HG02798 (cell line): Measurements from ENCODE around the gene NUF2.
"Not testable (repeated sequence)": the region's sequence is repeated elsewhere in the genome, so short reads cannot be mapped to it uniquely, and the experiment has no call there.

ENCODE experiments used
- ATAC-seq: cut with Tn5 transposase; IDR thresholded peaks from one replicate; pipeline ENCODE4 v1.9.1; 2021; ENCODE audit warnings: mild to moderate bottlenecking; ENCODE audit not compliant: unreplicated experiment, poor library complexity

The NUF2 gene

DNA sequence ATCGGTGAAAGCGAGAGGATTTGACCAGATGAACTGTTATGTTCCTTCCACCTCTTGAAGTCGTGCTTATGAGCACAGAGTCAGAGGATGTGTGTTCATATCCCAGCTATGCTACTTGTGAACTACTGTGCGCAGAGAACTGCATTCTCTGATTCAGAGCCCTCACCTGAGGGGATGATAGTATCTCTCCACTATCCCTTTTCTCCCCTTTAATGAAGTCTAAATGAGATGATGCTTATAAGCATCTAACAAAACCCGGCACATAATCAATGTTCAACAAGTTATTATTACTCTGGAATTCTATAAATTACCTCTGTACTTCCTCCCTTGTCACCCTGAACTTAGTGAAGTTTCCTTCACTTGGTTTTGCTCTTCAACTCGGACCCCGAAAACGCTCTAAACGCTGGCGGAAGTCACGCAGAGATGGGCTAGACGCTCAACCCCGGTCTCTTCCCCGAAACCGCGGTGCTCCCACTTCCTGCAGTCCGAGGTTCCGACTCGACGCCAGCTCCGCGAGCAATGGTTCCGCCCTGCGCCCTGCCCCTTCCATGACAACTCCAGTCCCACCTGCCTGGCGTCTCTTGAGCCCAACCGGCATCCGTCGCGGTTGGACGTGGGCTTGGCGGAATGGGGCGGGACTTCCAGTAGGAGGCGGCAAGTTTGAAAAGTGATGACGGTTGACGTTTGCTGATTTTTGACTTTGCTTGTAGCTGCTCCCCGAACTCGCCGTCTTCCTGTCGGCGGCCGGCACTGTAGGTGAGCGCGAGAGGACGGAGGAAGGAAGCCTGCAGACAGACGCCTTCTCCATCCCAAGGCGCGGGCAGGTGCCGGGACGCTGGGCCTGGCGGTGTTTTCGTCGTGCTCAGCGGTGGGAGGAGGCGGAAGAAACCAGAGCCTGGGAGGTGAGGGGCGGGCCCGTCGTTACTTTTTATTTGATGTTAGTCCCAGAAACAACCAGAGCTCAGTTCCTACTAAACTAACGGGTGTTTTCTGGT, at the start of gene NUF2:
Gene NUF2 (plus strand): TSS at position 644 of the 995 bp plus-strand sequence. CDS start 4,098 bp downstream, outside the sequence.
- ATAC-seq: peak; percentile 98

DNA sequence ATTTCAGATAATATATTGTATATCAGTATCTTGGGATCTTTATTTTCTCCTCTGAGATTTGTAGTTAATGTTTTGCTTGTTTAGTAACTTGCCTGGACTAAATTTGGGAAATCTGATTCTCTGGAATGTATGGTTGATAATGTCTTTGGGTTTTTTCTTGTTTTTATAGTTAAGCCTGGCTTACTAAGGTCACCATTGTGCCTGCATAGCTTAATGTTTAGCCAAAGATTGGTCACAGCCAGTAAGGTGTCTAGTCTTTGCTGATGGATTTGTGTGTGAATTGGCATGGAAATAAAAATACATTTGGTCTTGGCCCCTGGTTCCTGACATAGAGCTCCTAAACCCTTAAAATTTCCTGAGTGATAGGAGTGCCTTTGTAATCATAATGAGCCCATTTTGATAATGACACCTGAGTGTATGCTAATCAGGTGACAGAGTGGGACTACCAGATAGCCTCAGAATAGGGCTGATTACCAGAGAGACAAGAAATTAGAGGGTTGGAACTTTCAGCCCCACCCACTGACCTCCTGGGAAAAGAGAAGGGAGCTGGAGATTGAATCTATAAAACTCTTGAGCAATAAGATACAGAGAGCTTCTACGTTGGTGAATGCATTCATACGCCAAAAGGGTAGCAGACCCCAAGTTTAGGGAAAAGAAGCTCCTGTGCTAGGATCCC, 47.9 kb upstream of the NUF2 start:
- ATAC-seq: no peak

DNA sequence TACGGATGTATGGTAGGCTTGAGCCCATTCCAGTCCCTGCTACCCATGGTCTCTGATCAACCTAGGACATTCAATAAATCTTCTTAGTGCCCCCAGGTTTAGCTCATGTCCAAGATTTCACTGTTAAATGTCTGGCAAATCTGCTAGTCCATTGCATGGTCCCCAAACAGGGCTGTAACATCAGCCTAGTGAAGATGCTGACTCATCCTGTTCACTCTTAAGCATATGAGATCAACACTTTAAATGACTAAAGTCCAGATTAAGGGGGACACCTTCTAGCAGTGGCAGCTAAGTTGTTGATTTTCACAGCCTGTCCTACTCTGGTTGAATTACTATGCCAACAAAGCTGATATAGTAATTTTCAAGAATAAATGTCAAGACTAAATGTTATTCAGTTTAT, 46.5 kb upstream of the NUF2 start:
- ATAC-seq: no peak

DNA sequence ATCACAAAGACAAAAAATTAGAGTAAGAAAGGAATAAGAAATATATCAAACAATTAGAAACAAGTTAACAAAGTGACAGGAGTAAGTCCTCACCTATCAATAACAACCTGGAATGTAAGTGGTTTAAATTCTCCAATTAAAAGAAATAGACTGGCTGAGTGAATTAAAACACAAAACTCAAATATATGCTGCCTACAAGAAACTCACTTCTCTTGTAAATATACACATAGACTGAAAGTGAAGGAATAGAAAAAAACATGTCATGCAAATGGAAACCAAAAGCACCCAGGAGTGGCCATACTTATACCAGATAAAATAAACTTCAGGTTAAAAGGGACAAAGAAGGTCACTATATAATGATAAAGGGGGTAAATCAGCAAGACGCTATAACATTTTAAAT, 43.2 kb upstream of the NUF2 start:
- ATAC-seq: no peak

DNA sequence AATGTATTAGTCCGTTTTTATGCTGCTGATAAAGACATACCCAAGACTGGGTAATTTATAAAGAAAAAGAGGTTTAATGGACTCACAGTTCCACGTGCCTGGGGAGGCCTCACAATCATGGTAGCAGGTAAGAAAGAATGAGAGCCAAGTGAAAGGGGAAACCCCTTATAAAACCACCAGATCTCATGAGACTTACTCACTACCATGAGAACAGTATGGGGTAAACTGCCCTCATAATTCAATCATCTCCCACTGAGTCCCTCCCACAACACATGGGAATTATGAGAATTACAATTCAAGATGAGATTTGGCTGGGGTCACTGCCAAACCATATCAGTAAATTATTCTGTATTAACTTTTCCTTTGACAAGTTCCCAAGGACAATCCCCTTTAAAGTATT, 36.9 kb upstream of the NUF2 start:
- ATAC-seq: not testable (repeated sequence)

DNA sequence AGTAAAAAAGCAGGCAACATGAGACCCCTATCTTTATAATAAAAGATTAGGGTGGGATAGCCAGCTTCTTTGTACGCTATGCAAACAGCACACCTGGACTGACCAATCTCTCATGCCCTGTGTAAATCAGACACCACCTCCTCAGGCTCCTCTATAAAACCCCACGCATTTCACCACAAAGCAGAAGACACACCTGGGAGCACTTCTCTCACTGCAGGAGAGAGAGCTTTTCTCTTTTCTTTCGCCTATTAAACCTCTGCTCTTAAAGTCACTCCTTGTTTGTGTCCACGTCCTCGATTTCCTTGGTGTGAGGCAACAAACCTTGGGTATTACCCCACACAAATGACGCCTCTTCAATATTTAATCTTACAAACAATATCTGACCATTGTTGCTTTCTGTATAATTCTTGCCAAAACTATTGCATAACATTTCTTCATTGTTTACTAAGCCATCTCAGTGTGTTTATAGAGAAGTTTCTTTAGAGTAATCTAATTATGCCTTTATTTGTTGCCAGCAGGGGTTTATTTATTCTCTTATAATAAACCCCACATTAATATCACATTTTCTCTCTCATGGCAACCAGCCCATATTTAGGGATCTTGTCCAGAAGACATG, 31.6 kb upstream of the NUF2 start:
- ATAC-seq: no peak

DNA sequence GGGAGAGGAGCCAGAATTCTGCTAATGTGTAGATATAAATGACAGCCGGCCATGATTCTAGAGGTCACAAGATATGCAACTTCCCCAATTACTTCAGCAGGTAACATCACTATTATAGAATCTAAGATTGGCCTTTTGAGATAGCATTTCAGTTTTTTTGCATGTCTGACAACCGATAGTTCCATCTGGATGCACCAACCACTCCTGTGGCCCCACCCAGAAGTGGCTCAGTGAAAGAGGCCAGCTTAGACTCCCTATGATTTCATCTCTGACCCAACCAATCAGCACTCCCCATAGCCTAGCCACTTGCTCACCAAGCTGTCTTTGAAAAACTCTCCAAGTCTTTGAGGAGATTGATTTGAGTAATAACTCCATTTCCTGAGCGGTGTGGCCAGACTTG, 30.3 kb upstream of the NUF2 start:
- no peak for ATAC-seq

DNA sequence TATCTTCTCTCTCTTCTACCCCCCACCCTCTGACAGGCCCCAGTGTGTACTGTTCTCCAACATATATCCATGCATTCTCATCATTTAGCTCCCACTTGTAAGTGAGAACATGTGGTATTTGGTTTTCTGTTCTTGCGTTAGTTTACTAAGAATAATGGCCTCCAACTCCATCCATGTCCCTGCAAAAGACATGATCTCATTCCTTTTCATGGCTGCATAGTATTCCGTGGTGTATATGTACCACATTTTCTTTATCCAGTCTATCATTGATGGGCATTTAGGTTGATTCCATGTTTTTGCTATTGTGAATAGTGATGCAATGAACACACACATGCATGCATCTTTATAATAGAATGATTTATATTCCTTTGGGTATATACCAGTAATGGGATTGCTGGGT, 29.6 kb upstream of the NUF2 start:
- not testable (repeated sequence) for ATAC-seq

DNA sequence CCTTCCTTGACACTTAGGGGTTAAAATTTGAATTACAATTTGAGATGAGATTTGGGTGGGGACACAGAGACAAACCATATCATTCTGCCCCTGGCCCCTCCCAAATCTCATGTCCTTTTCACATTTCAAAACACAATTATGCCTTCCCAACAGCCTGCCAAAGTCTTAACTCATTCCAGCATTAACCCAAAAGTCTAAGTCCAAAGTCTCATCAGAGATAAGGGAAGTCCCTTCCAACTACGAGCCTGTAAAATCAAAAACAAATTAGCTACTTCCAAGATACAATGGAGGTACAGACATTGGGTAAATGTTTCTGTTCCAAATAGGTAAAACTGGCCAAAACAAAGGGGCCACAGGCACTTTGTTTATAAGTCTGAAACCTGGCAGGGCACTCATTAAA, 28.3 kb upstream of the NUF2 start:
- ATAC-seq: not testable (repeated sequence)

DNA sequence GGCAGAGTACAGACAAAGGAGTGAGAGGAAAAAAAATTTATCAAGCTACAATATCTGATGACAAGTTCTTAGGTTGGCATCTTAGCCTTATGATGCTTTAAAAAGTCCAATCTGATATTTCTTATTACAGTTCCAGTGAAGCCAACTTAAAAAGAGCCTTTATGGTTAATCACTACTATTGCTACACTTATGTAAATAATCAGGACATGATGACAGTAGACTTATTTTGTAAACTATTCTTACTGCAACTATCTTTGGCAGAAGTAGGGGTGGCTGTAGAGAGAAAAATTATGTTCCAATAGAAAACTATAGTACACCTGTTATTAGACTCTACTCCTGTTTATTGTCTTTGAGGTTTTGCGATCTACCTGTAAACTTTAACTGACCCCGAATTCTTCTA, 25.8 kb upstream of the NUF2 start:
- no peak for ATAC-seq

DNA sequence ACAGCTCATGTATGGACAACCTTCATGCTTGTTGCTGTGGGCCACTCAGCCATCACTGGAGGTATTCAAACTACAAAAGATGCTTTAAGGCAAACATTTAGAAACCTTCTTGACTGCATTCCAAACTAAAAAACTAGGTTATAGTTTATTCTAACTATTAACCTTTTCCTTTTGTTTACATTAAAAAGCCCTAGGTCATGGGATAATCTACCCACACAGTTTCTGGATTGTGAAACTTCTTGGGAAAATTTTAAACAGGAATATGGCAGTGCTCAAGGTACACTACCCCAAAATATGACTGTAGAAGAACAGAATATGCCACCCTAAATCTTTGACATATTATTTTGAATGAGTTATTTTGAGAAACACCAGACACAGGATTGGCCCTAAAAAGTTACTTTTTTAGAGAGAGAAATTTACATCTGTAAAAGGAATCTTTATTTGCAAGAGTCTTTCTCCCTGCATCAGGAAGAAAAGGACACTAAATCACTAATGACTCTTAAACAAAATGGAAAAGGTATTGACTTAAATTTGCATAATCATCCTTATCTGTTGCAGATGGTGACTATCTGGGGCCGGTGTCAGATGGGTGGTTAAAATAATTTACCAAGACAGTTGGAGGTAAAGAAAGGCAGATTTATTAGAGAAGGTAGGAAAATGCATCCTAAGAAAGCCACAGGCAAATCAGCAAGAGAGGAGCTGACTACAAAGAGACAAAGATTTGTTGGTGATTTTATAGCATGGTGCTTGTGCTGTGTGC, 25.1 kb upstream of the NUF2 start:
- no peak for ATAC-seq

DNA sequence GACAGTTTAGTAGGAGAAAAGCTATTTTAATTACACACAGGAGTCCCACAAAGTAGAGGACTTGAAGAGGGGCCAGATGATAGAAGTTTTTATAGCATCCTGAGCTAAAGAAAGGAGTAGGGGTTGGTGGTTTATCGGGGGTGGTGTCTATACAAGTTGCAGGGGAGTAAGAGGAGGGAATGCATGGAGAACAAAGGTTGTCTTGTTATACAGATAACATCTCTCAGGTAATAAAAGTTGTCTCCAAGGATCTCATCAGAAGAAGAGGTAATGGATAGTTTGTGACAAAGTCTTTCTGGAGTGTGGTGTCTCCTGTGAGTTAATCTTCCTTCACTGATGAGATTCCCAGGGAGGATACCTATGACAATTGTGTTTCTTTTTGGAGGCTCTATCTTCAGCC, 23.4 kb upstream of the NUF2 start:
- no peak for ATAC-seq

DNA sequence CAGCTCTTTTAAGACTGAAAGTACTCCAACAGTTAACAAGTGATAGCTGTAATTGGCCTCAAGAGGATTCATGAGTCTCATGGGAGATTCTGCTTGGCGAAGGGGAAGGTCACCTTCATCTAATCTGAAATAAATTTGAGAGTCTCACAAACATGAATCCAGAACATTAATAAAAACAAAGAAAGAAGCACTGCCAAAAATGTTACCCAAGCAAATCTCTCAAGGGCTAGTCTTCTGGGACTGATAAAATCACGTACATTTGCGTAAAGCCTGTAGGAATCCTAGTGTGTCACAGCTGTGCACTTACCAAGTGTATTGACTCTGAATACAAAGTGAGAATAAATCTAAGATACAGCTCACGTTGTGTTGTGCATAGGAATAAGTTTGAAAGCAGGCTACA, 21.2 kb upstream of the NUF2 start:
- ATAC-seq: no peak

DNA sequence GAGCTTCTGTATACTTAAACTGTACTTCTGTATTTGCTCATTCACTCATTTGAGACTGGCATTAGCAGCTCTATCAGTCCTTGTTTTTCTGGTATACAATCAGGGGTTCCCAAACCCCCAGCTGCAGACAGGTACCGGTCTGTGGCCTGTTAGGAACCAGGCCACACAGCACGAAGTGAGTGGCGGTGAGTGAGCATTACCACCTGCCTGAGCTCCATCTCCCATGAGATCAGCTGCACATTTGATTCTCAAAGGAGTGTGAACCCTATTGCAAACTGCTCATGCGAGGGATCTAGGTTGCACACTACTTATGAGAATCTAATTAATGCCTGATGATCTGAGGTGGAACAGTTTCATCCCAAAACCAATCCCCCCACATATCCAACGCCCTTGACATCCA, 18.2 kb upstream of the NUF2 start:
- ATAC-seq: no peak

DNA sequence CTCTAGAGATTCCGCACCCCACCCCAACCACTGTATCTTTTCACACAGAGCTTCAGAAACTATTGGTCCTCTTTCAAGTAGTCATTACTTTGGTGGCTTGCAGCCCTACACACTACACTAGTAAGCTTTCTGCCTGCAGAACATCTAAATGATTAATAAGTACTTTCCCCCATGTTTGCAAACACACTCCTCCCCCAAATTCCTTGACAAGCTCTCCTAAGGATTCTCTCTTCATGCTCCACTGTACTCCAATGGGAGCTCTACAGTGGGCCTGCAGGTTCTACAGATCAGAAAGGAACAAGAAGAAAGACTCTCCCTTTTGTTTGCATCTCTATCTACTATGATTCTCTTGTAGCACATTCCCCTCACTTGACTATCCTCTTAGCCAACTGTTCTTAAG, 16.3 kb upstream of the NUF2 start:
- no peak for ATAC-seq

DNA sequence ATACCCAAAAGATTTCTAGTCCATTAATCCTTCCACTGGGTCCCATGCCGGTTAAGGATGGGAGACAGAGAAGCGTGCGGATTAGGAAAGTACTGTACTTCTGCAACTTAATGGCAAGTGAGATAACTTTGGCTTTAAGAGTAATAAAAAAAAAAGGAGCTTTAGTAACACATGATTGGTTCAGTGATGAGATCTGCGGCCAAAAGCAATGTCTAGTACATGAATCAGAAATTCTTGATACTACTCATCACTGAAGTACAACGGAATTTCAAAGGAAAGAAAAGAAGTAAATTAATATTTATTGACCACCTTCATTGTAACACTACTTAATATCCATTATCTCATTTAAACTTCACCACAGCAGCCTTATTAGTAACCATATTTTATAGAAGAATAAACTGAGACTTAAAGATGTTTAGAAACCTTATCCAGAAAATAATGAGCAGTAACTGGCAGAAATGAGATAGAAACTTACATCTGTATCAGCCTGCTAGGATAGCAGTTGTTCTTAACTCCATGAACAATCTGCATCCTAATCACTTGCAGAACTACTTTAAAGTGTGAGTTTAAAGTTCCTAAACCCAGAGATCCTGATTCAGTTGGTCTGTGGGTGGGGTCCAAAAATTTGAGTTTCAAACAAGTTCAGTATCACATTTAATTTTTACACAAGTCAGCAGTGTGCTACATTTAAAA, 14.1 kb upstream of the NUF2 start:
- no peak for ATAC-seq

DNA sequence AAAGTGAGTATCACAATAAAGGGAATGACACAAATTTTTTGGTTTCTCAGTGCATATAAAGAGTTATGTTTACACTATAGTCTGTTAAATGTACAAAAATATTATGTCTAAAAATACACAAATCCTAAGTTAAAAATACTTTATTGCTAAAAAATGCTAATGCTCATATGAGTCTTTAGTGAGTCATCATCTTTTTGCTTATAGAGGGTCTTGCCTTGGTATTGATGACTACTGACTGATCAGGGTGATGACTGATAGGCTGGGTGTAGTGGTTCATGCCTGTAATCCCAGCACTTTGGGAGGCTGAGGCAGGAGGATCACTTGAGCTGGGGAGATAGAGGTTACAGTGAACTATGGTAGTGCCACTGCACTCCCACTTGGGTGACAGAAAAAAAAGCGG, 12.9 kb upstream of the NUF2 start:
- ATAC-seq: no peak

DNA sequence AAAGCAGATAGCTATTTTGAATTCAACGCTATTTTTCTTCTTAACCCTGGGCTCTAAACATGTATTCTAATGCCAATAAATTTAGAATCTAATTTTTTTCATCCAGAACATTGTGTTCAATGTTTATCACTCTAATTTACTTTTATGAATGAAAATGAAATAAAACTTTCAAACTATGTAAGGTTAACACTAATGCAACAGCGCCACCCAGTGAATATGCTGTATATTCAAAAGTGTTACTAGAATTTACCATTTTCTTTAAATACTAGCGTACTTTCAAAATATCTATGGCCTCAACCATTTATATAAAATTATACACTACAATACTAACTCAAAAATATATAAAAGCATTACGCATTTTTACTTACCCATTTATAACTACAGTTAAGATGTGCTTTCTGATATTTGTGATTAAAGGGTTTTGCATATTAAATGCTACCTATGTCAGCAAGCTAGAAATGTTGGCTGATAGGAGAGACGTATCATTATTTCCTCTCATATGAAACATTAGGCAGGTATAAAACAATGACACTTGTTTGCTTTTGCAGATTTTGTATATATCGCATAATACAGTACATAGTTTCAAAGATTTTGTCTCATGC, 5.9 kb upstream of the NUF2 start:
- peak; percentile 50 for ATAC-seq

DNA sequence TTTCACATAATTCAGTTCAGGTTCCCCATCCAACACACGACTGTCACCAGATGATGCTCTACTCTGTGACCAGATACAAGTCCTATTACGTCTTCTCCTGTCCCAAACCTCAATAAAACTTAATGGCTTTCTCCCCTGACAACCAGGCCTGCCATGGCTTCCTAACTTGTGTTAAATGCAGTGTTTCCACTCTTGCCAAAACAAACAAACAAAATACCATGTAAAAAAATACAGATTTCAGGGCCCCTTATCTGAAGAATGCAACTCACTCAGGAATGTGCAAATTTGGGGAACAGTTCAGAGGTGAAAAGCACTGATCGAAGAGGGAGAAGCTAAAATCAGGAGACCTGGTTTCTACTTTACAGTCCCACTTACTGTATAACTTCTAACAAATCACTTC, 863 bp upstream of the NUF2 start:
- no peak for ATAC-seq
